Osteocyte (in vitro differentiated cells): ENCODE data around the gene MTURN. TPM values are rescaled to one million over a fixed set of nuclear protein-coding genes. Genes with fewer than 3 reads are reported as not detected.
A peak's percentile ranks its signal among the peaks of the same experiment; 100 is the strongest.

Source experiments
- DNase-seq: peaks from one replicate; pipeline ENCODE4 v3.0.0; 2021; ENCODE audit warnings: mixed read lengths; ENCODE audit not compliant: unreplicated experiment; ENCODE audit errors: extremely low spot score
- H3K27ac Mint-ChIP-seq: one replicate; pipeline ENCODE4 v1.8.0; 2021; ENCODE audit warnings: mild to moderate bottlenecking, mixed read lengths; ENCODE audit not compliant: unreplicated experiment
- H3K27me3 Mint-ChIP-seq: one replicate; pipeline ENCODE4 v1.8.0; 2021; ENCODE audit warnings: mixed read lengths; ENCODE audit not compliant: unreplicated experiment
- H3K36me3 Mint-ChIP-seq: one replicate; pipeline ENCODE4 v1.8.0; 2021; ENCODE audit warnings: mixed read lengths; ENCODE audit not compliant: unreplicated experiment
- H3K4me1 Mint-ChIP-seq: one replicate; pipeline ENCODE4 v1.8.0; 2021; ENCODE audit warnings: mixed read lengths; ENCODE audit not compliant: unreplicated experiment
- H3K4me3 Mint-ChIP-seq: one replicate; pipeline ENCODE4 v1.8.0; 2021; ENCODE audit warnings: mild to moderate bottlenecking, moderate library complexity, mixed read lengths; ENCODE audit not compliant: unreplicated experiment
- H3K9me3 Mint-ChIP-seq: one replicate; pipeline ENCODE4 v1.8.0; 2021; ENCODE audit warnings: mixed read lengths; ENCODE audit not compliant: unreplicated experiment
- total RNA-seq: library from RNA; stranded (reverse); gene quantifications from 2 replicates; pipeline ENCODE4 v1.2.1, GENCODE V29; 2021
- TF ChIP-seq, protein P1 (sequence below): fragments of 200-600 bp; sonication (generic); IDR thresholded peaks from 2 replicates; pipeline ENCODE4 v1.5.0; 2021; ENCODE audit warnings: antibody characterized with exemption, mild to moderate bottlenecking, moderate library complexity

The MTURN gene
- total RNA-seq, 1 donor from 2014 or later, result 19.0 TPM

DNA sequence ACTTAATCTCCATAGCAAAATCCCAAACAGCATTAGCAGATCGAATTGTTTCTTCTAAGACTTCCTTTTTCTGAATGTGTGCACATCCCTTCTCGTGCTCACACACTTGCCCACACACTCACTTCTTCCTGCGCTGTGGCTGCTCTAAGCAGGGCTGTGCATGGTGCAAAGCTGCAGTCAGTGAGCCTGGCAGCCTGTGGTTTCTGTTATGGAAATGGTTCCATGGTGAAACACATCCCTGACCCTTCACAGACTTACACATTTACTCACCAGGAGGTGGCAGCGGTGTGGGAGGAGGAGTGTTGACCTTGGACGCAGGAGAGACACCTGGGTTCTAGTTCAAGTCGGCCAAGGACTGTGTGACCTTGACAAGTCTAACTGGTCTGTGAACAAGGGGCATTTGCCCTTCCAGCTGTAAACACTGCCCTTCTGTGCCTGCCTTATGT lies 24.9 kb downstream of the MTURN start:
- H3K27ac Mint-ChIP-seq, result no peak overlapping the region
- no peak for DNase-seq

DNA sequence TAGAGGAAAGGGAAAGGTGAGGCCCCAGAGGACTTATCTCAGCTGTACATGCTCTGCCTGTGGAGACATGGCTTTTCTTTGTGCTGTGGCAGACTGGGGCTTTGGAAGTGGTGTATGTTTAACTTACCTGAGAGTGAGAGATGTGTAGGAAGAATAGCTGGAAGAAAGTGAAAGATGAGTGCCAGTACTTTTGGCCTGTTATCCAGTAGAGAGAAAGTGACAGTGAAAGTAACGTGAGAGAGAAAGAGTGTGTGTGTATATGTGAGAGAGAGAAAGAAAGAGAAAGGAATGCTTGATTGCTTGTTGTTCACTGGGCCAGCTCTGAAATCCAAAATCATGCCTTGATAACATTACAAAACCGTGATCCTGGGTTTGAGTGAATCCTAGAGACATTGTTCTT lies 25.5 kb downstream of the MTURN start:
- Mint-ChIP-seq H3K27ac (no peak overlapping the region), H3K36me3 (peaks cover 11% of the 10 kb centered on the region), H3K27me3 (no peaks in the 10 kb centered on the region), H3K4me1 (peaks cover 30% of the 10 kb centered on the region), H3K4me3 (no peak overlapping the region), H3K9me3 (no peaks in the 10 kb centered on the region)
- DNase-seq, result no peak
- TF ChIP-seq, protein P1, sequence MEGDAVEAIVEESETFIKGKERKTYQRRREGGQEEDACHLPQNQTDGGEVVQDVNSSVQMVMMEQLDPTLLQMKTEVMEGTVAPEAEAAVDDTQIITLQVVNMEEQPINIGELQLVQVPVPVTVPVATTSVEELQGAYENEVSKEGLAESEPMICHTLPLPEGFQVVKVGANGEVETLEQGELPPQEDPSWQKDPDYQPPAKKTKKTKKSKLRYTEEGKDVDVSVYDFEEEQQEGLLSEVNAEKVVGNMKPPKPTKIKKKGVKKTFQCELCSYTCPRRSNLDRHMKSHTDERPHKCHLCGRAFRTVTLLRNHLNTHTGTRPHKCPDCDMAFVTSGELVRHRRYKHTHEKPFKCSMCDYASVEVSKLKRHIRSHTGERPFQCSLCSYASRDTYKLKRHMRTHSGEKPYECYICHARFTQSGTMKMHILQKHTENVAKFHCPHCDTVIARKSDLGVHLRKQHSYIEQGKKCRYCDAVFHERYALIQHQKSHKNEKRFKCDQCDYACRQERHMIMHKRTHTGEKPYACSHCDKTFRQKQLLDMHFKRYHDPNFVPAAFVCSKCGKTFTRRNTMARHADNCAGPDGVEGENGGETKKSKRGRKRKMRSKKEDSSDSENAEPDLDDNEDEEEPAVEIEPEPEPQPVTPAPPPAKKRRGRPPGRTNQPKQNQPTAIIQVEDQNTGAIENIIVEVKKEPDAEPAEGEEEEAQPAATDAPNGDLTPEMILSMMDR, result no peak

More for the DNA sequence above, 24.9 kb downstream of the MTURN start:
- Mint-ChIP-seq H3K9me3 (no peaks in the 10 kb centered on the region), H3K27me3 (no peaks in the 10 kb centered on the region), H3K4me1 (peaks cover 29% of the 10 kb centered on the region), H3K36me3 (peaks cover 12% of the 10 kb centered on the region), H3K4me3 (no peak overlapping the region)
- TF ChIP-seq, protein P1, result peak; percentile 19

DNA sequence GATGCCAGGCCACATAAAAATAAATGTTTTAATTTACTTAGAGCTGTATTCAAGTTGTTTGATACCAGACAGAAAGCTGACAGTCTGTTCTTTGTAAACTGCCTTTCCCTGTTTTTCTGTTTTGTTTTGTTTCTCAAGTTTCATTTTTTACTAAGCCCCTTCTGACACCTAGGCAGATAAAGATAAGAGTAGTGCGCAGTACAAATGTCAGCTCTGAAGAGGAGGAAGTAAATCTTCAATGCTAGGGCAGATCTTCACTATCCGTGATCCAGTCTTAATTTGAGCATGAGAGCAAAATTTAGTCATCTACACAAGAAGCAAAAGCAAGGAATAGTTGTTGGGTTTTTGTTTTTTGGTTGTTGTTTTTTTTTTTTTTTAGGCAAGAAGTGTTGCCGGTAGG lies 27.3 kb downstream of the MTURN start:
- no peaks in the 10 kb centered on the region for H3K27me3 Mint-ChIP-seq
- no peak for DNase-seq
- peak overlapping the region; percentile 8 for H3K4me3 Mint-ChIP-seq
- no peaks in the 10 kb centered on the region for H3K9me3 Mint-ChIP-seq
- TF ChIP-seq, protein P1, result no peak
- peaks cover 7% of the 10 kb centered on the region for H3K36me3 Mint-ChIP-seq
- peaks cover 33% of the 10 kb centered on the region for H3K4me1 Mint-ChIP-seq
- H3K27ac Mint-ChIP-seq, result no peak overlapping the region

DNA sequence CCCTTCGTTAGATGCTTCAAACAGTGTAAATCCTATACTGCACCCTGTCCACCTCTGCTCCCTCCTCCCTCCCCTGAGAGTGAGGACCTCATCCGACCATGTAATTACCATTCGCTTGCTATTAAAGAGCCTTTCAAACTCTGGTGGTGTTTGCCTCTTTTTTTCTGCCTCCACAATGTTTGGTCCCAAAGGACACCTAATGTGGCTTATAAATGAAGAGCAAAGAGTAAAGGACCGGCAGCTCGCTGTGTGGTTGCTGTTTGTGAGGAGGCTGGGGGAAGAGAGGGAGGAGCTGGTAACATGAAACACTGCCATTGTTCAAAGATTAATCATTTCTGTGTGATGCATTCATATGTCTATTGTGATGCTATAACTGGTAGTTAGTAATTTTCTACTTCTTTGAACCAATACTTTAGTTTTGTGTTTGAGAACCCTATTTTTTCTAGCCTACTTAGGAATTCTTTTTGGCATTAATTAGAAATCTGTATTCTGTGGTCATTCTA lies 27.9 kb downstream of the MTURN start:
- peak overlapping the region; percentile 69 for H3K27ac Mint-ChIP-seq
- peaks cover 4% of the 10 kb centered on the region for H3K36me3 Mint-ChIP-seq
- H3K4me3 Mint-ChIP-seq, result peak overlapping the region; percentile 52
- H3K27me3 Mint-ChIP-seq, result no peaks in the 10 kb centered on the region
- TF ChIP-seq, protein P1, result no peak
- H3K4me1 Mint-ChIP-seq, result peaks cover 34% of the 10 kb centered on the region
- no peaks in the 10 kb centered on the region for H3K9me3 Mint-ChIP-seq
- DNase-seq, result no peak

DNA sequence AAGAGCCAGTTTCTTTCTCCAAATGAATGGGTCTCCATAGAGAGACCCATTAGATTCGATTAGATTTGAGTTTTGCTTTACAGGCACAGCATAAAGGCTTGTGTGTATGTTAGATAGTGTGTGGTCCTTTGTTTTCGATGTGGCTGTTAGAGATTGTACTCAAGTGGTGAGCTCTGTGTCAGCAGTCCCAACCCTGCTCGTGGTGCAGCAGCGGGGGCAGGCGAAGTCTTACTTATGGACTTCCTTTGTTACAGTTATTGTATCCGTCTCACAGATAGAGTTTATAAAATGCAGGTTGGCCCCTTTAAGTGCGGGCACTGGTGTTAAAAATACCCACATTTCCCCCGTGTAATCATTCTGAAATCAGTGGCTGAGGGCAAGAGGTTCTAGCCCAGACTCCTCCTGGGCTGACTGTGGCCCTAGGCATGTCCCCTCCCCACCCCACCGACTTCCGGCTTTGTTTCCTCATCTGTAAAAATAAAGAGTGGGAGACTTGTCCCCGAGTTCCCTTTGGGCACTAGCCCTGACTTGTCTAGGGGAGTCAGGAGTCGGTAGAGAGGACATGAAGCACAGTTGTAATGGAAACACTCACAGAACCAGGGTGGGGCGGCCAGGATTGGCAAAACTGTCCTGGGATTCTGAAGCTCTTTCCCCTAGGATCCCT lies 28.6 kb downstream of the MTURN start:
- no peak overlapping the region for H3K4me3 Mint-ChIP-seq
- peaks cover 3% of the 10 kb centered on the region for H3K36me3 Mint-ChIP-seq
- no peaks in the 10 kb centered on the region for H3K9me3 Mint-ChIP-seq

More for the DNA sequence above, 28.6 kb downstream of the MTURN start:
- DNase-seq, result no peak
- Mint-ChIP-seq H3K4me1 (peaks cover 35% of the 10 kb centered on the region), H3K27ac (peak overlapping the region; percentile 69), H3K27me3 (no peaks in the 10 kb centered on the region)
- TF ChIP-seq, protein P1, result no peak
